GM12891 (cell line): ENCODE data around the gene GID8.

Source experiments
- POLR2A ChIP-seq: IDR thresholded peaks from 2 replicates; pipeline ENCODE4 v1.6.1; 2011; ENCODE audit warnings: low read depth, low read length, control low read depth
- POLR2AphosphoS5 ChIP-seq: IDR thresholded peaks from 2 replicates; pipeline ENCODE4 v1.6.1; 2011; ENCODE audit warnings: low read depth, low read length, control low read depth
- SPI1 ChIP-seq: IDR thresholded peaks from 2 replicates; pipeline ENCODE4 v1.6.1; 2011; ENCODE audit warnings: low read depth, low read length, control low read depth

GRCh38 chr20:62941792-62942191, 3.8 kb downstream of the GID8 start:
- TF ChIP-seq POLR2A (no peak), POLR2AphosphoS5 (no peak), SPI1 (no peak)
